IMR-90 (cell line): Measurements from ENCODE around the gene SLC29A1. TPM values are rescaled to one million over a fixed set of nuclear protein-coding genes. Genes with fewer than 3 reads are reported as not detected.

Source experiments
- ATAC-seq: fragments of 200-7000 bp; cut with Tn5 transposase; 2 replicates; pipeline ENCODE4 v1.9.1; 2020; ENCODE audit warnings: low read depth, mild to moderate bottlenecking, moderate library complexity
- BruUV-seq: library from RNA; stranded (reverse); fragments of 400-500 nt; replicated peaks from 2 replicates; lab custom pipeline; 2021; lab: Mats Ljungman, UMichigan
- CTCF ChIA-PET: fragments of 300-600 bp; formaldehyde crosslinking; extraction: SDS; loops from one replicate; lab custom pipeline; 2021; ENCODE audit warnings: antibody characterized with exemption; lab: Yijun Ruan, JAX
- POLR2A ChIA-PET: fragments of 300-600 bp; sonication (Branson Sonifier 250); formaldehyde crosslinking; loops from one replicate; lab custom pipeline; 2022; ENCODE audit warnings: antibody characterized with exemption; ENCODE audit not compliant: unreplicated experiment; lab: Charles Lee
- DNase-seq: peaks from one replicate; pipeline ENCODE4 v3.0.0; 2013
- H2AFZ ChIP-seq: replicated peaks from 2 replicates; pipeline ENCODE3; 2013; ENCODE audit warnings: low read length, mild to moderate bottlenecking; ENCODE audit not compliant: poor library complexity
- H2AK5ac ChIP-seq: 2 replicates; pipeline ENCODE4 v1.6.1; 2013; ENCODE audit warnings: low read depth, low read length, inconsistent platforms
- H2AK9ac ChIP-seq: replicated peaks from 2 replicates; pipeline ENCODE3; 2013; ENCODE audit warnings: mild to moderate bottlenecking, low read depth, low read length, moderate library complexity; ENCODE audit not compliant: poor library complexity
- H2BK120ac ChIP-seq: 2 replicates; pipeline ENCODE4 v1.6.1; 2013; ENCODE audit warnings: low read depth, low read length, inconsistent platforms
- H2BK15ac ChIP-seq: 3 replicates; pipeline ENCODE4 v1.6.1; 2013; ENCODE audit warnings: low read depth, low read length, inconsistent platforms
- H2BK20ac ChIP-seq: 2 replicates; pipeline ENCODE4 v1.6.1; 2013; ENCODE audit warnings: low read depth, mild to moderate bottlenecking, inconsistent platforms, low read length, moderate library complexity
- H2BK5ac ChIP-seq: 2 replicates; pipeline ENCODE4 v1.6.1; 2013; ENCODE audit warnings: mild to moderate bottlenecking, low read depth, low read length, inconsistent platforms; ENCODE audit not compliant: poor library complexity, severe bottlenecking
- H3K14ac ChIP-seq: replicated peaks from 2 replicates; pipeline ENCODE4 v1.6.1; 2013; ENCODE audit warnings: low read depth, low read length, inconsistent platforms
- H3K18ac ChIP-seq: 2 replicates; pipeline ENCODE4 v1.6.1; 2013; ENCODE audit warnings: low read depth, low read length, control low read depth
- H3K23ac ChIP-seq: 2 replicates; pipeline ENCODE4 v1.6.1; 2013; ENCODE audit warnings: low read depth, low read length, inconsistent platforms
- H3K27ac ChIP-seq: 2 replicates; pipeline ENCODE4 v1.5.1; 2013; ENCODE audit warnings: mild to moderate bottlenecking, control low read depth, low read length; ENCODE audit not compliant: insufficient read depth
- H3K27me3 ChIP-seq: 2 replicates; pipeline ENCODE4 v1.6.1; 2013; ENCODE audit warnings: low read length; ENCODE audit not compliant: control insufficient read depth, insufficient read depth
- H3K36me3 ChIP-seq: 2 replicates; pipeline ENCODE4 v1.6.1; 2013; ENCODE audit warnings: low read length, mixed read lengths; ENCODE audit not compliant: control insufficient read depth, insufficient read depth
- H3K4ac ChIP-seq: 2 replicates; pipeline ENCODE4 v1.6.1; 2013; ENCODE audit warnings: low read depth, low read length, inconsistent platforms
- H3K4me1 ChIP-seq: 2 replicates; pipeline ENCODE4 v1.6.1; 2013; ENCODE audit warnings: low read length, mixed read lengths; ENCODE audit not compliant: control insufficient read depth, insufficient read depth
- H3K4me2 ChIP-seq: 2 replicates; pipeline ENCODE4 v1.6.1; 2013; ENCODE audit warnings: low read depth, mild to moderate bottlenecking, control low read depth, low read length, moderate library complexity
- H3K4me3 ChIP-seq: 2 replicates; pipeline ENCODE4 v1.5.1; 2013; ENCODE audit warnings: low read depth, mild to moderate bottlenecking, control low read depth, low read length, moderate library complexity; ENCODE audit not compliant: insufficient read depth
- H3K56ac ChIP-seq: 2 replicates; pipeline ENCODE4 v1.6.1; 2013; ENCODE audit warnings: low read length, inconsistent platforms; ENCODE audit not compliant: insufficient read depth; ENCODE audit errors: extremely low read depth
- H3K79me1 ChIP-seq, 2 experiments: 2 replicates each; pipeline ENCODE4 v1.6.1; 2013; ENCODE audit warnings: low read length in 2 of 2, inconsistent platforms in 1 of 2, low read depth in 1 of 2
- H3K9ac ChIP-seq: 2 replicates; pipeline ENCODE4 v1.6.1; 2013; ENCODE audit warnings: low read depth, low read length, control low read depth
- H3K9me1 ChIP-seq: 2 replicates; pipeline ENCODE4 v1.6.1; 2013; ENCODE audit warnings: low read length, inconsistent platforms; ENCODE audit not compliant: insufficient read depth
- H3K9me3 ChIP-seq: 2 replicates; pipeline ENCODE4 v1.6.1; 2013; ENCODE audit warnings: low read length; ENCODE audit not compliant: control insufficient read depth, insufficient read depth
- H4K20me1 ChIP-seq: 2 replicates; pipeline ENCODE4 v1.6.1; 2013; ENCODE audit warnings: low read length, inconsistent platforms; ENCODE audit not compliant: insufficient read depth
- H4K5ac ChIP-seq: 2 replicates; pipeline ENCODE4 v1.6.1; 2013; ENCODE audit warnings: mild to moderate bottlenecking, low read depth, low read length, control low read depth
- H4K8ac ChIP-seq, 2 experiments: 2 replicates each; pipeline ENCODE4 v1.6.1; 2013; ENCODE audit warnings: low read depth in 2 of 2, low read length in 2 of 2, control low read depth in 1 of 2, inconsistent platforms in 1 of 2
- H4K91ac ChIP-seq: 2 replicates; pipeline ENCODE4 v1.6.1; 2013; ENCODE audit warnings: low read depth, low read length, inconsistent platforms; ENCODE audit not compliant: insufficient read depth
- CEBPB ChIP-seq: IDR thresholded peaks from 2 replicates; pipeline ENCODE4 v1.6.1; 2012; ENCODE audit warnings: low read depth, low read length, improper control_type of control experiment
- CHD1 ChIP-seq: IDR thresholded peaks from 2 replicates; pipeline ENCODE4 v1.6.1; 2012; ENCODE audit warnings: low read depth, low read length, improper control_type of control experiment
- FOS ChIP-seq: fragments of 150-350 bp; IDR thresholded peaks from 2 replicates; pipeline ENCODE4 v1.6.1; 2016; ENCODE audit warnings: low read depth, low read length
- MAFK ChIP-seq: IDR thresholded peaks from 2 replicates; pipeline ENCODE4 v1.6.1; 2012; ENCODE audit warnings: low read depth, low read length, improper control_type of control experiment
- MAZ ChIP-seq: IDR thresholded peaks from 2 replicates; pipeline ENCODE4 v1.6.1; 2012; ENCODE audit warnings: low read depth, mild to moderate bottlenecking, low read length, improper control_type of control experiment, moderate library complexity, borderline replicate concordance
- MXI1 ChIP-seq: IDR thresholded peaks from 2 replicates; pipeline ENCODE4 v1.6.1; 2012; ENCODE audit warnings: low read depth, mild to moderate bottlenecking, low read length, moderate library complexity, borderline replicate concordance
- NFE2L2 ChIP-seq: fragments of 150-350 bp; IDR thresholded peaks from 2 replicates; pipeline ENCODE4 v1.6.1; 2016; ENCODE audit warnings: low read depth, mild to moderate bottlenecking, low read length
- POLR2A ChIP-seq: IDR thresholded peaks from 2 replicates; pipeline ENCODE4 v1.6.1; 2012; ENCODE audit warnings: mild to moderate bottlenecking, low read depth, low read length
- RAD21 ChIP-seq: IDR thresholded peaks from 2 replicates; pipeline ENCODE4 v1.6.1; 2012; ENCODE audit warnings: low read length, improper control_type of control experiment
- RCOR1 ChIP-seq: IDR thresholded peaks from 2 replicates; pipeline ENCODE4 v1.6.1; 2012; ENCODE audit warnings: mild to moderate bottlenecking, low read length, improper control_type of control experiment; ENCODE audit not compliant: insufficient replicate concordance
- RFX5 ChIP-seq: IDR thresholded peaks from 2 replicates; pipeline ENCODE4 v1.8.0; 2012; ENCODE audit warnings: low read depth, mild to moderate bottlenecking, low read length, moderate library complexity
- WGBS, 2 experiments: methylation state at CpG; one replicate each; pipeline versions ENCODE4 v1.1.5 to v1.1.7; 2013; ENCODE audit warnings: missing lambda C conversion rate in 2 of 2; ENCODE audit not compliant: insufficient read length in 1 of 2; ENCODE audit errors: extremely low coverage in 2 of 2; 5-methylcytosine and 5-hydroxymethylcytosine counted together
- dilution Hi-C: fragments of 300-500 bp; cut with HindIII; formaldehyde crosslinking; loops from one replicate; pipeline ENCODE4 v1.14.3; 2018; ENCODE audit warnings: low sequenced_read_pairs; ENCODE audit not compliant: unreplicated experiment
- in situ Hi-C: fragments of 300-500 bp; cut with MboI; formaldehyde crosslinking; loops from 3 replicates; pipeline ENCODE4 v1.14.3; 2019; ENCODE audit warnings: low sequenced_read_pairs, inconsistent platforms, mixed read lengths
- intact Hi-C: fragments of 100-400 bp; cut with micrococcal nuclease; formaldehyde crosslinking; loops from 2 replicates; pipeline ENCODE4 v1.10.0; 2022
- polyA plus RNA-seq, 3 experiments: library from polyadenylated mRNA; depleted of rRNA; stranded (reverse); fragments of >200 nt; gene quantifications; 2 replicates each; pipeline ENCODE4 v1.2.3, GENCODE V29; 2012; ENCODE audit warnings: low replicate concordance in 1 of 3
- total RNA-seq: library from RNA; depleted of rRNA; stranded (reverse); fragments of >200 nt; gene quantifications from 2 replicates; pipeline ENCODE4 v1.2.3, GENCODE V29; 2012
- TF ChIP-seq, protein P1 (sequence below): fragments of 150-350 bp; IDR thresholded peaks from 2 replicates; pipeline ENCODE4 v1.6.1; 2016; ENCODE audit warnings: low read depth, mild to moderate bottlenecking, low read length, moderate library complexity, borderline replicate concordance
- TF ChIP-seq, protein P2 (sequence below): conservative IDR thresholded peaks from 2 replicates; pipeline ENCODE4 v1.5.1; 2012; ENCODE audit warnings: mild to moderate bottlenecking, low read depth, low read length, improper control_type of control experiment
- TF ChIP-seq, protein P3 (sequence below): fragments of 150-350 bp; IDR thresholded peaks from 2 replicates; pipeline ENCODE4 v1.6.1; 2017; ENCODE audit warnings: mild to moderate bottlenecking, antibody characterized with exemption, low read length, low read depth

SLC29A1 gene
- total and polyA plus RNA-seq, 2 of the 4 experiments (the other 2 are of a cell fraction), result 4.1 to 22.1 TPM

DNA sequence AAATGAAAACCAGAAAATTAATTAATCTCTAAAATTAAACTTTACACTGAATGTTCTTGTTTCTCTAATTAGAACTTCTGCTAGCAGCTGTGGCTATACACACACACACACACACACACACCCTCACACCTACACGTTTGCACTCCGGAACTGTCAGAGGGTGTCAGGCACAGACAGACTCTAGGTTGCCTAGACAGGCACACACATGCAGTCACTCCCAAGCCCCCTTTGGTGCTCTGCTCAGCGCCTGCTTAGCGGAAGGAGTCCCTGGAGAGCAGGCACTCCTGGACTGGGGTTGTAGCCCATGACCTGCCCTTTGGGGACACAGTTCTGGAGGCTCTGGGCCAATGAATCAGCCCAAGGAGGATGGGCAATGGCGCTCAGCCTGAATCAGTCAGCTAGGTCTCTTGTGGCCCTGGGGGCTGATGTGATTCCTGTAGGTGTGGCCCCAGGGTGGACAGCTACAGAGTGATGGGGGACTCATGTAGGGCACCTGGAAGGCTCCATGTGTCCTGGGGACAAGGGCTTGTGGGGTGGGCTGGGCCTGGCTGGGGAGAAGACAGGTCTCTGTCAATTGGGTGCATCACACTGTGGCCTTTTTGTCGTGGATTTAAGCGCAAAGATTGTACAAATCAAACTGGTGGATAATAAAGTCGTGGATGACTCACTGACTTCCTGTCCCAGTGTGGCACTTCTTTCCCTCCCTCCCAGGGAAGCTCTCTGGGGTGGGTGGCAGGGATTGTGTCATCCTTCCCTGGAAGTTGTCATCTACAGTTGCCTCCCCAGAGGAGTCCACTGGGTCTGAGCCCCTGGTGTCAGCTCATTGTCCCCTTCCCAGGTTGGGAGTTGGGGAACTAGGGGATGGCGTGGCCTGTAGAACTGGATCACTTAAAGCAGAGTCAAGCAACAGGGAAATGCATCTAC, 55.6 kb downstream of the SLC29A1 start:
- H3K14ac ChIP-seq, result no peak overlapping the region
- H2AK5ac ChIP-seq, result no peak overlapping the region; the same call in 1 of the 2 replicates
- H3K27me3 ChIP-seq, result peaks cover 56% of the 10 kb centered on the region
- no peaks in the 10 kb centered on the region for H3K9me3 ChIP-seq
- H2AFZ ChIP-seq, result no peak overlapping the region
- H3K27ac ChIP-seq, result no peak overlapping the region
- dilution Hi-C loops (no loop called here), intact Hi-C loops (no loop called here), in situ Hi-C loops (no loop called here)
- H2BK120ac ChIP-seq, result no peak overlapping the region
- H4K5ac ChIP-seq, result no peak overlapping the region
- peaks cover 4% of the 10 kb centered on the region; the same call in 1 of the 2 replicates for H3K9me1 ChIP-seq
- no peaks in the 10 kb centered on the region for H3K79me1 ChIP-seq
- H3K36me3 ChIP-seq, result no peaks in the 10 kb centered on the region
- no peak overlapping the region for H4K8ac ChIP-seq
- H2BK5ac ChIP-seq, result no peak overlapping the region
- H2BK20ac ChIP-seq, result no peak overlapping the region
- H2AK9ac ChIP-seq, result no peak overlapping the region
- H4K20me1 ChIP-seq, result no peaks in the 10 kb centered on the region; the same call in 1 of the 2 replicates
- H3K56ac ChIP-seq, result no peak overlapping the region
- H2BK15ac ChIP-seq, result no peak overlapping the region
- no peak overlapping the region for H4K91ac ChIP-seq
- no peak overlapping the region for H3K4me3 ChIP-seq
- no peaks in the 10 kb centered on the region for H3K4me1 ChIP-seq
- POLR2A ChIA-PET, result no interaction called here
- no peak overlapping the region for H3K4me2 ChIP-seq
- ATAC-seq (no peak), DNase-seq (no peak)
- WGBS, 2 experiments, result 100% methylated on average over 1 of the region's 9 CpGs; no CpG with 5 or more reads in 1 of the 2 experiments
- BruUV-seq, result no TSS peak
- no peak overlapping the region for H3K4ac ChIP-seq
- H3K9ac ChIP-seq, result no peak overlapping the region
- CTCF ChIA-PET, result interaction anchor here (0.6 kb wide), 1 partner anchor 163 kb away, joined by 3 read pairs; no protein-coding TSS in a partner anchor
- H3K23ac ChIP-seq, result no peak overlapping the region
- H3K18ac ChIP-seq, result no peak overlapping the region
- TF ChIP-seq RFX5, result no peak
- no peak for TF ChIP-seq CHD1
- no peak for TF ChIP-seq FOS
- TF ChIP-seq, protein P1, sequence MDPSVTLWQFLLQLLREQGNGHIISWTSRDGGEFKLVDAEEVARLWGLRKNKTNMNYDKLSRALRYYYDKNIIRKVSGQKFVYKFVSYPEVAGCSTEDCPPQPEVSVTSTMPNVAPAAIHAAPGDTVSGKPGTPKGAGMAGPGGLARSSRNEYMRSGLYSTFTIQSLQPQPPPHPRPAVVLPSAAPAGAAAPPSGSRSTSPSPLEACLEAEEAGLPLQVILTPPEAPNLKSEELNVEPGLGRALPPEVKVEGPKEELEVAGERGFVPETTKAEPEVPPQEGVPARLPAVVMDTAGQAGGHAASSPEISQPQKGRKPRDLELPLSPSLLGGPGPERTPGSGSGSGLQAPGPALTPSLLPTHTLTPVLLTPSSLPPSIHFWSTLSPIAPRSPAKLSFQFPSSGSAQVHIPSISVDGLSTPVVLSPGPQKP, result no peak
- TF ChIP-seq RCOR1, result no peak
- TF ChIP-seq, protein P2, sequence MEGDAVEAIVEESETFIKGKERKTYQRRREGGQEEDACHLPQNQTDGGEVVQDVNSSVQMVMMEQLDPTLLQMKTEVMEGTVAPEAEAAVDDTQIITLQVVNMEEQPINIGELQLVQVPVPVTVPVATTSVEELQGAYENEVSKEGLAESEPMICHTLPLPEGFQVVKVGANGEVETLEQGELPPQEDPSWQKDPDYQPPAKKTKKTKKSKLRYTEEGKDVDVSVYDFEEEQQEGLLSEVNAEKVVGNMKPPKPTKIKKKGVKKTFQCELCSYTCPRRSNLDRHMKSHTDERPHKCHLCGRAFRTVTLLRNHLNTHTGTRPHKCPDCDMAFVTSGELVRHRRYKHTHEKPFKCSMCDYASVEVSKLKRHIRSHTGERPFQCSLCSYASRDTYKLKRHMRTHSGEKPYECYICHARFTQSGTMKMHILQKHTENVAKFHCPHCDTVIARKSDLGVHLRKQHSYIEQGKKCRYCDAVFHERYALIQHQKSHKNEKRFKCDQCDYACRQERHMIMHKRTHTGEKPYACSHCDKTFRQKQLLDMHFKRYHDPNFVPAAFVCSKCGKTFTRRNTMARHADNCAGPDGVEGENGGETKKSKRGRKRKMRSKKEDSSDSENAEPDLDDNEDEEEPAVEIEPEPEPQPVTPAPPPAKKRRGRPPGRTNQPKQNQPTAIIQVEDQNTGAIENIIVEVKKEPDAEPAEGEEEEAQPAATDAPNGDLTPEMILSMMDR, result no peak
- TF ChIP-seq POLR2A, result no peak
- no peak for TF ChIP-seq CEBPB
- TF ChIP-seq MAFK, result no peak
- TF ChIP-seq, protein P3, sequence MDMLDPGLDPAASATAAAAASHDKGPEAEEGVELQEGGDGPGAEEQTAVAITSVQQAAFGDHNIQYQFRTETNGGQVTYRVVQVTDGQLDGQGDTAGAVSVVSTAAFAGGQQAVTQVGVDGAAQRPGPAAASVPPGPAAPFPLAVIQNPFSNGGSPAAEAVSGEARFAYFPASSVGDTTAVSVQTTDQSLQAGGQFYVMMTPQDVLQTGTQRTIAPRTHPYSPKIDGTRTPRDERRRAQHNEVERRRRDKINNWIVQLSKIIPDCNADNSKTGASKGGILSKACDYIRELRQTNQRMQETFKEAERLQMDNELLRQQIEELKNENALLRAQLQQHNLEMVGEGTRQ, result no peak
- TF ChIP-seq RAD21, result no peak
- TF ChIP-seq NFE2L2, result no peak
- no peak for TF ChIP-seq MXI1
- no peak for TF ChIP-seq MAZ
